GM23248 (cell line): ENCODE data around the gene SH3BP2.

Source experiments
- EZH2 ChIP-seq: fragments of 200-600 bp; sonication (generic); IDR thresholded peaks from 2 replicates; pipeline ENCODE4 v1.6.1; 2018; ENCODE audit warnings: antibody characterized with exemption, mild to moderate bottlenecking; ENCODE audit not compliant: insufficient read depth, poor library complexity, severe bottlenecking
- EZH2phosphoT487 ChIP-seq: fragments of 200-600 bp; sonication (generic); IDR thresholded peaks from 2 replicates; pipeline ENCODE4 v1.6.1; 2018; ENCODE audit warnings: antibody characterized with exemption, moderate library complexity, mild to moderate bottlenecking, low read depth; ENCODE audit not compliant: insufficient read depth

DNA sequence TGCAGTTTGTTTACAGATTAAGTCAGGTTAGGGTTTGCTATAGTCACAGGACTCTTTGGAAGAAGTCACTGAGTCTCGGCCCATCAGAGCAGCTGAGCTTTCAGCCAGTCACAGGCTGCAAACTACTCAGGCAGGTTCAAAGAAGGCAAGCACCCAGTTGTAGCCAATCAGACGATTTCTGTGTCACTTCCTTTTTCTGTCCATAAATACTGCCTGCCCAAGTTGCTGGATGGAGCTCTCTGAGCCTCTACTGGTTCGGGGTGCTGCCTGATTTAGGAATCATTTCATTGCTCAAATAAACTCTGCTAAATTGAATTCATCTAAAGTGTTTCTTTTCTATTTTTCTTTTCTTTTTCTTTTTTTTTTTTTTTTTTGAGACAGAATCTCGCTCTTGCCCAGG is 7.3 kb upstream of the SH3BP2 start:
- no peak for TF ChIP-seq EZH2
- no peak for TF ChIP-seq EZH2phosphoT487
